Activated CD4-positive, alpha-beta T cell treated with anti-CD3 and anti-CD28 coated beads for 1 hour (primary cell): ENCODE data around the gene CAAP1.
"Not testable (repeated sequence)": the region's sequence is repeated elsewhere in the genome, so short reads cannot be mapped to it uniquely, and the experiment has no call there.

Experiments used
- DNase-seq: peaks from one replicate; pipeline ENCODE4 v3.0.0-alpha.2; 2020

The CAAP1 gene

DNA sequence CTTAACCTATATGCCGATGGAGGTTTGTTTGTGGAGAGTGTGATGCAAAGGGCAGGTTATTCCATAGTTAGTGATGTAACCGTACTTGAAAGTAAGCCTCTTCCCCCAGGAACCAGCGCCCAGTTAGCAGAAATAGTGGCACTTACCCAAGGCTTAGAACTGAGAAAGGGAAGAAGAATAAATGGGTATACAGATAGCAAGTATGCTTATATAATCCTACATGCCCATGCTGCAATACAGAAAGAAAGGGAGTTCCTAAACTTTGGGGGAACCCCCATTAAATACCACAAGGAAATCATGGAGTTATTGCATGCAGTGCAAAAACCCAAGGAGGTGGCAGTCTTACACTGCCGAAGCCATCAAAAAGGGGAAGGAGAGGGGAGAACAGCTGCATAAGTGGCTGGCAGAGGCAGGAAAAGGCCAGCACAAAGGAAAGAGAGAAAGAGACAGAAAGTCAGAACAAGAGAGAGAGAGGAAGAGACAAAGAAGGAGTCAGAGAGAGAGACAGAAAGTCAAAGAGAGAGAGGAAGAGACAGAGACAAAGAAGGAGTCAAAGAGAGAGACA lies 64.1 kb downstream of the CAAP1 start:
- DNase-seq = not testable (repeated sequence)

DNA sequence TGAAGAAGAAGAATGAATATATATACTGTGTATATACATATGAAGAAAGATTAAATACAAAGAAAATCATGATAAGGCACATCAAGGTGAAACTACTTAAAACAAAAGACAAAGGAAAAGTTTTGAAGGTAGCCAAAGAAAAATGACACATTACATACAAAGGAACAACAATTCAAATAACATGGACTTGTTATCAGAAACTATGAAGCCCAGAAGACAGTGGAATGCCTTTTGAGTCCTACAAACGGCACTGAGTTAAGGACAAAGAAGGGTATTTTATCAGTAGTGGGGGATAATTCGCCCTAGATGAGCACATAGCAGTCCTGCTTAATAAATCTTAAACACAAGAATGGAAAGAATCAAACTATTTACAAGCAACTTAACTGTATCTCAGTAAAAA lies 77.8 kb downstream of the CAAP1 start:
- no peak for DNase-seq

DNA sequence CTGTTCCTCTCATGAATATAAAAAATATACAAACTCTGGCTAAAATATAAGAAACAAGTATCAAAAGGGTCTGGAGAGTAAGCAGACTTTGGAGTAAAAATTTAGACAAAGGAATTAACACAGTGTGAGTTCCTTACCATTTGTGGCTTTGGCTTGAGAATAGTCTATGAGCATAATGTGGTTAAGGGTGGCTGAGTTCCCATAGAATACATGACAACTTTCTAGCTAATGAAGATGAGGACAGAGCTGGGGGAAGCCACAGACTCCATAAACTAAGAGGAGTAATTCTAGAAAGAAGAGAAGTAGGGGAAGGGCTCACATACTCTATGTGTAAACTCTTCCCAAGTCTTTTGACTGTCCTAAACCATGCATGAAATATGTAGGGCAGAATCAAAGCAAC lies 79.4 kb downstream of the CAAP1 start:
- DNase-seq = no peak

DNA sequence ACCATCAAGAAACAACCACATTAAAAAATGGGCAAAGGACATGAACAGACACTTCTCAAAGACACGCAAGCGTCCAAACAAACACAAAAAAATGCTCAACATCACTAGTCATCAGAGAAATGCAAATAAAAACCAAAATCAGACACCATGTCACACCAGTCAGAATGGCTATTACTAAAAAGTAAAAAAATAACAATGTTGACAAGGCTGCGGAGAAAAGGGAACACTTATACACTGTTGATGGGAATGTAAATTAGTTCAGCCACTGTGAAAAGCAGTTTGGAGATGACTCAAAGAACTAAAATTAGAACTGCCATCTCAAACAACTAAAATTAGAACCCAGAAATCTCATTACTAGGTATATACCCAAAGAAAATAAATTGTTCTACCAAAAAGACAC lies 80.4 kb downstream of the CAAP1 start:
- DNase-seq = no peak

DNA sequence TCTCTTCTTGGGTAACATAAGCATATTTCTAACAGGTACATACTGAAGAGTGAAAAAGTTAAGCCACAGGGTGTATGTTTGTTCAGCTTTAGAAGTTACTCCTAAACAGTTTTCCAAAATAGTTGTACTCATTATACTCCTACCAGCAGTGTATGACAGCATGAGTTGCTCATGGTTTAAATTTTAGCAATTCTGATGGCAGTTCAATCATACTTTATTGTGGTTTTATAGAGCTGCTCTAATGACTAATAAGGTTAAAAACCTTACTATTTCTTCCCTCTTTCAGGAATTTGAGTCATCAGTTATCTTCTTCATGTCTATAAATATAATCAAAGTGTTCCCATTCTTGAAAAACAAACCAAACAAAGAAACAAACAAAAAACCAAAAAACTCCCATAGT lies 81.5 kb downstream of the CAAP1 start:
- no peak for DNase-seq

DNA sequence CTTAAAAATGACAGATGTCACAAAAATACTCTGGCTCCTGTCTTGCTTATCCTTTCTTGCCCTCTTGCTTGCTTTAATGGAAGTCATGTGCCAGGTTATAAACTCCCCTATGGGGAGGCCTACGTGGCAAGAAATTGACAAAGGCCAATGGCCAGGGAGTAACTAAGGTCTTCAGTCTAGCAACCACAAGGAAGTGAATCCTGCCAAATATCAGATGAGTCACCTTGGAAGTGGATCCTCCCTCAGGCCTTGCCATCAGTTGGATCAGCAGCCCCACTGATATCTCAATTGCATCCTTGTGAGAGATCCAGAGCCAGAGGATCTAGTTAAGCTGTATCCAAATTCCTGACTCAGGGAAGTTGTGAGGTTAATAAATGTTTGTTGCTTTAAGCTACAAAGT lies 82.8 kb downstream of the CAAP1 start:
- no peak for DNase-seq

DNA sequence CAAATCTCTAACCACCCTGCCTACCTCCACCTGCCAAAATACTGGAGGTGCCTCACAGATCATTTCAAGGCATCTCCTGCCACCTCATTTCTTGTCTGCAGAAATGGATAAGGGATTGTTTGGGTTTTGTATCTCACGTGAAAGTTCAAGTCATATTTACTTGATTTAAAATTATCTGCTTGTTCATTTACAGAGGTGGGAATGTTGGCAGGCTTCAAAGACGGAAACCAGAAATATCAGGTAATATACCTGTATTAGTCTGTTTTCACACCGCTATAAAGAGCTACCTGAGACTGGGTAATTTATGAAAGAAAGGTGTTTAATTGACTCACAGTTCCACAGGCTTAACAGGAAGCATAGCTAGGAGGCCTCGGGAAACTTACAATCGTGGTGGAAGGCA lies 85.4 kb downstream of the CAAP1 start:
- DNase-seq = no peak

DNA sequence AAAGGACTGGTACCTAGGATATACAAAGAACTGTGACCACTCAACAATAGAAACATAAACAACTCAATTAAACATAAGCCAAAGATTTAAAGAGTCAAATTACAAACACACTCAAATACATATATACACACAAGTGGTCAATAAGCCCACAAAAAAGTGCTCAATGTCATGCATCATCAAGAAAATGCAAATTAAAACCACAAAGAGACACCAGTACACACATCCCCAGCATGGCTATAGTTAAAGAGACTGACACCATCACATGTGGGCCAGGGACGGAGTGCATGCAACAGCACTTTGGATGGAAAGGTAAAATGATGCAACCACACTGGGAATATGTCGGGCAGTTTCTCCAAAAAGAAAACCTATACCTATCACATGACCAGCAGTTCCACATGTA lies 89.7 kb downstream of the CAAP1 start:
- no peak for DNase-seq

DNA sequence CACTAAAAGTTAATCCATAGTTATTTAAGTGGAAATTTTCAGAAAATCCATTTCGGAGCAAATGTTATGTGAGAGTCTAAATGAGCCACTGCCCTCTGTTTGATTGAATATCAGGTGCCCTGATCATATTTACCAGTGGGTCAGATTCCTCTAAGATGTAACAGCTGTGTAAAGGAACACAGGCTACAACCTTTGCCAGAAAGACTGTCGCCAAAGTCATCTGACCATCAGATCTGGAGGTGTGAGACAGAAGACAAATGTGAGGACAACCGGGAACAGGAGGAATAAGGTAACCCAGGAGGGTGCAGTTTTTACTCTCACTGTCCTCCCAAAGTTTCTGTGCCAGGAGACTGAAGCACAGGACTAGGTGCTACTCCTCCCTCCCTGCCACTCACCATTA lies 90.8 kb downstream of the CAAP1 start:
- no peak for DNase-seq

DNA sequence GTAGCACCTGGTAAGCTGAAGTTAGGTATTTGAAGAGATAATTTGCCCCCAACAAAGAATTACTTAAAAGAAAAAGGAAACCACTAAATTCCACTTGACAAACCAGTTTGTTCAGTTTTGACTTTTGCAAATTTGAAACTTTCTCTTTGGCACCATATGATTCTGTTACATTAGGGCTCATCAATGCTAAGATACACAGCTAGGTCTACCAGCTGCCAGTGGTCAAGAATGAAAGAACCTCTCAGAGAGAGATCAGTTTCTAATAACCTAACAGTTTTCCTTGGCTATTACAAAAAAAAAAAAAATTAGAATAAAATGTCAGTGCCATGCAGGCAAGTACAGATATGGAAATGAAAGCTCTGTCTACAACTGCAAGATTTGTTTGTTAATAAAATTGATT lies 92.3 kb downstream of the CAAP1 start:
- no peak for DNase-seq

DNA sequence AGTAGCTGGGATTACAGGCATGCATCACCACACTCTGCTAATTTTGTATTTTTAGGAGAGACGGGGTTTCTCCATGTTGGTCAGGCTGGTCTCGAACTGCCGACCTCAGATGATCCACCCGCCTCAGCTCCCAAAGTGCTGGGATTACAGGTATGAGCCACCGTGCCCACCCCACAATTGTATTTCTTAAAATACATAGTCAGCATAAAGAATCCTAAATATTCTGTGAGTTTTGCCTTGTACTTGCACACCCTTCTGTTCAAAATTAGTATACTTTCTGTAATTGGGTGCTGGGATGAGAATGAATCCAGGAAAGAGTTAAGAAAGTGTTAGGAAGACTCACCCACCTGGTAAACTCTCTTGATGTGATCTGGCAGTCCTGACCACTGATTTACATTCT lies 101.3 kb downstream of the CAAP1 start:
- no peak for DNase-seq
